Skeletal muscle satellite cell (primary cell): ENCODE measurements around the gene ZNF587B.
"Not testable (repeated sequence)": the region's sequence is repeated elsewhere in the genome, so short reads cannot be mapped to it uniquely, and the experiment has no call there.

Experiments used
- H3K27me3 ChIP-seq: 2 replicates; pipeline ENCODE4 v1.7.0; 2013; ENCODE audit warnings: low read length; ENCODE audit not compliant: control insufficient read depth, insufficient read depth
- H3K36me3 ChIP-seq: 2 replicates; pipeline ENCODE4 v1.7.0; 2013; ENCODE audit warnings: mild to moderate bottlenecking, control low read depth, low read length; ENCODE audit not compliant: insufficient read depth
- H3K4me1 ChIP-seq: 2 replicates; pipeline ENCODE4 v1.7.0; 2013; ENCODE audit warnings: low read length; ENCODE audit not compliant: control insufficient read depth, insufficient read depth
- H3K4me2 ChIP-seq: 2 replicates; pipeline ENCODE4 v1.7.0; 2013; ENCODE audit warnings: mild to moderate bottlenecking, low read length
- H3K4me3 ChIP-seq: 2 replicates; pipeline ENCODE4 v1.7.0; 2013; ENCODE audit warnings: low read length
- H3K9ac ChIP-seq: 2 replicates; pipeline ENCODE4 v1.7.0; 2013; ENCODE audit warnings: mild to moderate bottlenecking, low read depth, low read length, moderate library complexity
- H3K9me3 ChIP-seq: replicated peaks from 2 replicates; pipeline ENCODE4 v1.7.0; 2013; ENCODE audit warnings: mild to moderate bottlenecking, control low read depth, low read length

Gene ZNF587B

GRCh38 chr19:57849666-57850473 is 19.8 kb downstream of the ZNF587B start, which contains the start of gene ZNF587:
Gene ZNF587 (plus strand): TSS chr19:57849859. CDS start chr19:57850039, 180 bp downstream.
- not testable (repeated sequence) for H3K9me3 ChIP-seq, H3K27me3 ChIP-seq
- peak within 1 kb of the TSS; percentile 83 for H3K4me3 ChIP-seq
- peaks cover 14% of the 10 kb centered on the region for H3K36me3 ChIP-seq
- H3K4me2 ChIP-seq, result peak within 1 kb of the TSS; percentile 83
- peak within 1 kb of the TSS; percentile 94 for H3K9ac ChIP-seq
- H3K4me1 ChIP-seq, result peaks cover 12% of the 10 kb centered on the region

- H3K4me3 ChIP-seq, result peak overlapping the region; percentile 83
- peaks cover 12% of the 10 kb centered on the region for H3K4me1 ChIP-seq
- H3K36me3 ChIP-seq, result peaks cover 10% of the 10 kb centered on the region
- no peaks in the 10 kb centered on the region for H3K27me3 ChIP-seq
- no peaks in the 10 kb centered on the region for H3K9me3 ChIP-seq
- H3K4me2 ChIP-seq, result peak overlapping the region; percentile 83
- peak overlapping the region; percentile 94 for H3K9ac ChIP-seq
Observed at GRCh38 chr19:57850553-57851017, 20.5 kb downstream of the ZNF587B start.

GRCh38 chr19:57851812-57852603 is 21.9 kb downstream of the ZNF587B start:
- not testable (repeated sequence) for H3K4me3 ChIP-seq, H3K9me3 ChIP-seq, H3K9ac ChIP-seq, H3K27me3 ChIP-seq
- Histone ChIP-seq H3K36me3 (peaks cover 12% of the 10 kb centered on the region), H3K4me2 (peak overlapping the region; percentile 83), H3K4me1 (peaks cover 12% of the 10 kb centered on the region)

- H3K9me3 ChIP-seq, H3K4me3 ChIP-seq, H3K4me2 ChIP-seq, H3K9ac ChIP-seq, H3K27me3 ChIP-seq: not testable (repeated sequence)
- peaks cover 12% of the 10 kb centered on the region for H3K4me1 ChIP-seq
- H3K36me3 ChIP-seq, result peaks cover 21% of the 10 kb centered on the region
Observed at GRCh38 chr19:57854117-57854516, 24.0 kb downstream of the ZNF587B start.

GRCh38 chr19:57862351-57862750 is 32.3 kb downstream of the ZNF587B start:
- not testable (repeated sequence) for H3K9ac ChIP-seq, H3K4me2 ChIP-seq, H3K4me1 ChIP-seq, H3K4me3 ChIP-seq, H3K9me3 ChIP-seq, H3K27me3 ChIP-seq
- H3K36me3 ChIP-seq, result peaks cover 77% of the 10 kb centered on the region

- H3K27me3 ChIP-seq, result no peaks in the 10 kb centered on the region
- no peak overlapping the region for H3K4me2 ChIP-seq
- H3K36me3 ChIP-seq, result peaks cover 66% of the 10 kb centered on the region
- H3K4me1 ChIP-seq, result no peaks in the 10 kb centered on the region
- no peak overlapping the region for H3K9ac ChIP-seq
- H3K9me3 ChIP-seq, result peaks cover 28% of the 10 kb centered on the region
- H3K4me3 ChIP-seq, result no peak overlapping the region
Observed at GRCh38 chr19:57867868-57868492, 37.9 kb downstream of the ZNF587B start.

GRCh38 chr19:57869655-57870054 is 39.6 kb downstream of the ZNF587B start:
- peaks cover 38% of the 10 kb centered on the region for H3K9me3 ChIP-seq
- not testable (repeated sequence) for H3K4me2 ChIP-seq, H3K4me3 ChIP-seq, H3K4me1 ChIP-seq, H3K9ac ChIP-seq, H3K27me3 ChIP-seq
- H3K36me3 ChIP-seq, result peaks cover 70% of the 10 kb centered on the region

- peaks cover 67% of the 10 kb centered on the region for H3K36me3 ChIP-seq
- no peak overlapping the region for H3K4me3 ChIP-seq
- H3K9ac ChIP-seq, result no peak overlapping the region
- no peak overlapping the region for H3K4me2 ChIP-seq
- H3K9me3 ChIP-seq, result peaks cover 38% of the 10 kb centered on the region
- H3K27me3 ChIP-seq, result no peaks in the 10 kb centered on the region
- H3K4me1 ChIP-seq, result no peaks in the 10 kb centered on the region
Observed at GRCh38 chr19:57870225-57870624, 40.1 kb downstream of the ZNF587B start.

GRCh38 chr19:57872450-57872849 is 42.4 kb downstream of the ZNF587B start:
- Histone ChIP-seq H3K4me3 (no peak overlapping the region), H3K36me3 (peaks cover 60% of the 10 kb centered on the region), H3K27me3 (no peaks in the 10 kb centered on the region), H3K4me2 (no peak overlapping the region), H3K9me3 (peaks cover 36% of the 10 kb centered on the region), H3K4me1 (no peaks in the 10 kb centered on the region), H3K9ac (no peak overlapping the region)

- not testable (repeated sequence) for H3K4me1 ChIP-seq, H3K4me3 ChIP-seq, H3K27me3 ChIP-seq, H3K9ac ChIP-seq, H3K4me2 ChIP-seq
- Histone ChIP-seq H3K36me3 (peaks cover 56% of the 10 kb centered on the region), H3K9me3 (peaks cover 31% of the 10 kb centered on the region)
Observed at GRCh38 chr19:57873883-57874799, 44.0 kb downstream of the ZNF587B start.
